Kidney epithelial cell (primary cell): ENCODE results near the gene TJP2. TPM values are rescaled to one million over a fixed set of nuclear protein-coding genes. Genes with fewer than 3 reads are reported as not detected.

Experiments used
- DNase-seq: peaks from one replicate; pipeline ENCODE4 v3.0.0-alpha.2; 2010; ENCODE audit warnings: low read depth
- H3K27me3 ChIP-seq: 2 replicates; pipeline ENCODE4 v1.6.0; 2011; ENCODE audit warnings: low read length; ENCODE audit not compliant: control insufficient read depth, insufficient read depth
- H3K36me3 ChIP-seq: 2 replicates; pipeline ENCODE4 v1.5.1; 2011; ENCODE audit warnings: low read length; ENCODE audit not compliant: control insufficient read depth, insufficient read depth
- H3K4me3 ChIP-seq: 2 replicates; pipeline ENCODE4 v1.5.1; 2011; ENCODE audit warnings: low read depth, mild to moderate bottlenecking, control low read depth, low read length
- CTCF ChIP-seq: IDR thresholded peaks from 2 replicates; pipeline ENCODE4 v1.5.1; 2011; ENCODE audit warnings: mild to moderate bottlenecking, moderate library complexity, low read length, control low read depth, inconsistent platforms; ENCODE audit not compliant: insufficient read depth, poor library complexity, severe bottlenecking
- total RNA-seq: library from RNA; depleted of rRNA; stranded (reverse); fragments of >200 nt; gene quantifications from 2 replicates; pipeline ENCODE4 v1.2.3, GENCODE V29; 2015

TJP2 gene
- total RNA-seq, 1 donor from 2014 or later, result 341 TPM

GRCh38 chr9:69143291-69143690, 30.8 kb upstream of the TJP2 start:
- no peak overlapping the region for H3K4me3 ChIP-seq
- no peak for TF ChIP-seq CTCF
- H3K36me3 ChIP-seq, result peaks cover 1% of the 10 kb centered on the region
- no peaks in the 10 kb centered on the region for H3K27me3 ChIP-seq
- no peak for DNase-seq

- no peak for TF ChIP-seq CTCF
- Histone ChIP-seq H3K4me3 (no peak overlapping the region), H3K27me3 (no peaks in the 10 kb centered on the region), H3K36me3 (no peaks in the 10 kb centered on the region)
- DNase-seq, result no peak
These were observed 28.8 kb upstream of the TJP2 start for GRCh38 chr9:69145144-69145715.

- DNase-seq, result no peak
- Histone ChIP-seq H3K36me3 (no peaks in the 10 kb centered on the region), H3K27me3 (no peaks in the 10 kb centered on the region), H3K4me3 (no peak overlapping the region)
- TF ChIP-seq CTCF, result no peak
These were observed 26.8 kb upstream of the TJP2 start for GRCh38 chr9:69147041-69147834.

GRCh38 chr9:69149321-69149807, 24.7 kb upstream of the TJP2 start:
- peak; percentile 45 for TF ChIP-seq CTCF
- Histone ChIP-seq H3K36me3 (peaks cover 4% of the 10 kb centered on the region), H3K27me3 (no peaks in the 10 kb centered on the region), H3K4me3 (no peak overlapping the region)
- no peak for DNase-seq

GRCh38 chr9:69151506-69151905, 22.6 kb upstream of the TJP2 start:
- H3K36me3 ChIP-seq, result peaks cover 4% of the 10 kb centered on the region
- no peak overlapping the region for H3K4me3 ChIP-seq
- H3K27me3 ChIP-seq, result no peaks in the 10 kb centered on the region
- TF ChIP-seq CTCF, result no peak
- DNase-seq, result no peak
